HG03108 (cell line): ENCODE data around the gene XPNPEP2.

Source experiments
- ATAC-seq: cut with Tn5 transposase; IDR thresholded peaks from one replicate; pipeline ENCODE4 v1.9.1; 2021; ENCODE audit warnings: moderate library complexity; ENCODE audit not compliant: unreplicated experiment

XPNPEP2 gene, protein sequence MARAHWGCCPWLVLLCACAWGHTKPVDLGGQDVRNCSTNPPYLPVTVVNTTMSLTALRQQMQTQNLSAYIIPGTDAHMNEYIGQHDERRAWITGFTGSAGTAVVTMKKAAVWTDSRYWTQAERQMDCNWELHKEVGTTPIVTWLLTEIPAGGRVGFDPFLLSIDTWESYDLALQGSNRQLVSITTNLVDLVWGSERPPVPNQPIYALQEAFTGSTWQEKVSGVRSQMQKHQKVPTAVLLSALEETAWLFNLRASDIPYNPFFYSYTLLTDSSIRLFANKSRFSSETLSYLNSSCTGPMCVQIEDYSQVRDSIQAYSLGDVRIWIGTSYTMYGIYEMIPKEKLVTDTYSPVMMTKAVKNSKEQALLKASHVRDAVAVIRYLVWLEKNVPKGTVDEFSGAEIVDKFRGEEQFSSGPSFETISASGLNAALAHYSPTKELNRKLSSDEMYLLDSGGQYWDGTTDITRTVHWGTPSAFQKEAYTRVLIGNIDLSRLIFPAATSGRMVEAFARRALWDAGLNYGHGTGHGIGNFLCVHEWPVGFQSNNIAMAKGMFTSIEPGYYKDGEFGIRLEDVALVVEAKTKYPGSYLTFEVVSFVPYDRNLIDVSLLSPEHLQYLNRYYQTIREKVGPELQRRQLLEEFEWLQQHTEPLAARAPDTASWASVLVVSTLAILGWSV

DNA sequence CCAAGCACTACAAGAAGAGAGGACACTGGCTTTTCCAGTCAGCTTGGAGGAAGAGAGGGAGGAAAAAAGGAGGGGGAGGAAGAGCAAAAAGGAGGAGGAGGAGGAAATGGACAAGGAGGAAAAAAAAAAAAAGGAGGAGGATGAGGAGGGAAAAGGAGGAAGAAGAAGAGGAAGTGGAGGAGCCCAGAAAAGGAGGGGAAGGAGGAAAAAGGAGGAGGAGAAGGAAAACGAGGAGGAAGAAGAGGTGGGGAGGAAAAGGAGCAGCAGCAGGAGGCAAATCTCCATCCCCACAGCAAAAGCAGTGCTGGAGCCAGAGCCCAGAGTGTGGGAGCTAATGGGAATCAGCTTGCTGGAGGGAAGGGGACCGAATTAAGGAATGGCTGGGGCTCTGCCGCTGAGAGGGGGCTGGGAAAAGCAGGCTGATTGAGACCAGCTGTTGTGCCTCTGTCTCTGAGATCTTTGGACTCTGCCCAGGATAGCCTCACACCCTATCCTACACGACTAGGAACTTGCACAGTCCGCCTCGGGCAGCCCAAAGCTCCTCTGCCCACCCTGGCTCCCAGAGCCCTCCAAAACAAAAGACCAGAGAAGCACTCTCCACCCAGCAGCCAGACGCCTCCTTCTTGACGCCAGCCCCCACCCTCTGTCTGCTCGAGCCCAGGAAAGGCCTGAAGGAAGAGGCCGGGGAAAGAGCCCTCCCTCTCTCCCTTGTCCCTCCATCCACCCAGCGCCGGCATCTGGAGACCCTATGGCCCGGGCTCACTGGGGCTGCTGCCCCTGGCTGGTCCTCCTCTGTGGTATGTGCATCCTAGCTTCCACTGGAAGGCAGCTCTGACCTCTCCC, at the start of gene XPNPEP2:
XPNPEP2 (plus strand) TSS at position 514 of the 843 bp plus-strand sequence; CDS start at position 749, 235 bp downstream.
- no peak for ATAC-seq

DNA sequence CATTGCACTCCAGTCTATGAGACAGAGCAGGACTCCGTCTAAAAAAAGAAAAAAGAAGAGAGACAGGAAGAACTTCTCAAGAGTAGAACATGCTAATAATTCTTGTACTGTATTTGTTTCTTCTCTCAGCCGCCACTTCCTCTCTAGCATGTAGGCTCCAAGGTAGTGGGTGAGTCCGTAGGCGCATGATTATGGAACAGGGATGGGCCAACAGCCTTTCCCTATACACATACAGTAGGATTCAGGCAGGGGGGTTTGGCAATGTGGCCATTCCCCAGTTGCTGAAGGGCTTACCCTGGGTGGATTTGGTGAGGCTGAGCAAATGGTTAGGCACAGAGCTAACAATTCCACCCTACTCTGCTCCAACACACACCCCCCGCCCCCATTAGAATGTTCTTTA, 49.0 kb upstream of the XPNPEP2 start:
- ATAC-seq, result no peak

- ATAC-seq, result no peak
These were observed 48.3 kb upstream of the XPNPEP2 start for GRCh38 chrX:129690435-129690834.

GRCh38 chrX:129693354-129693753, 45.4 kb upstream of the XPNPEP2 start:
- no peak for ATAC-seq

GRCh38 chrX:129694805-129695204, 44.0 kb upstream of the XPNPEP2 start:
- no peak for ATAC-seq

GRCh38 chrX:129695535-129695934, 43.2 kb upstream of the XPNPEP2 start:
- no peak for ATAC-seq

GRCh38 chrX:129695937-129696336, 42.8 kb upstream of the XPNPEP2 start:
- no peak for ATAC-seq

- ATAC-seq, result no peak
These were observed 42.2 kb upstream of the XPNPEP2 start for GRCh38 chrX:129696463-129697155.

- no peak for ATAC-seq
These were observed 41.5 kb upstream of the XPNPEP2 start for GRCh38 chrX:129697204-129697829.

- ATAC-seq, result no peak
These were observed 40.6 kb upstream of the XPNPEP2 start for GRCh38 chrX:129698150-129698549.

DNA sequence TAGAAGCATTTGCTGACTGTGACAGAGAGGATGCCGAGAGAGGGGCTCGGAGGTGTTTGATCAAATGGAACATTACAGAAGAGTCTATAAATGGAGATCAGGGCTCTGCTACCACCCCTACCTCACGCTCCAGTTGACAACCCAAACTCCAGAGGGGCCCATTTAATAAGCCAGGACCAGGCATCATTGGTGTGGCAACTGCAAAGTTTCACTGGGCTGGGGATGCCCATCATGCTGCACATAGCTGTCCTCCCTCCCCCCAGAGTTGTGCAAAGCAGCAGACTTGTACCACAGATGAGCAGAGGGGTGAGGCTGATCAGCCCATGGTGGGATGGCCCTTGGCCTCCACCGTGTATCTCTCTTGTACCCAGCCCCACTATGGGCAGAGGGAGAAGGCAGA, 38.2 kb upstream of the XPNPEP2 start:
- no peak for ATAC-seq

GRCh38 chrX:129701624-129702069, 37.1 kb upstream of the XPNPEP2 start:
- no peak for ATAC-seq

DNA sequence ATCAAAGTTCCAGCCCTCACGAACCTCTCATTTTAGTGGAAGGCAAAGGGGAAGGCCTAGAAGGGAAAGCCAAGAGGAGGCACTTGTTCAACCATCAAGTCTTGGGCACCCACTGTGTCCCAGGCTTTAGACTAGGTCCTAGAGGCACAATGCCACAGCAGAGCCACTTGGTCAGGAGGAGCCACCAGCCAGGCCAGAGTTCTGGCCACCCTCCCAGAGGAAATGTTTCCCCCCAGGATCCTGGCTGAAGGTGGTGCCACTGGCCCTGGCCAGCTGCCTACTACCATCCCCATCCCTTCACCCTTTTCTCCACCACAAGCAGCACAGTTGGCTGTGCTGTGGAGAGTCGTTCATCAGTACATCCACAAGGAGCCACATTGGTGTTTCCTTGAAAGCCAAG, 34.3 kb upstream of the XPNPEP2 start:
- ATAC-seq, result no peak

DNA sequence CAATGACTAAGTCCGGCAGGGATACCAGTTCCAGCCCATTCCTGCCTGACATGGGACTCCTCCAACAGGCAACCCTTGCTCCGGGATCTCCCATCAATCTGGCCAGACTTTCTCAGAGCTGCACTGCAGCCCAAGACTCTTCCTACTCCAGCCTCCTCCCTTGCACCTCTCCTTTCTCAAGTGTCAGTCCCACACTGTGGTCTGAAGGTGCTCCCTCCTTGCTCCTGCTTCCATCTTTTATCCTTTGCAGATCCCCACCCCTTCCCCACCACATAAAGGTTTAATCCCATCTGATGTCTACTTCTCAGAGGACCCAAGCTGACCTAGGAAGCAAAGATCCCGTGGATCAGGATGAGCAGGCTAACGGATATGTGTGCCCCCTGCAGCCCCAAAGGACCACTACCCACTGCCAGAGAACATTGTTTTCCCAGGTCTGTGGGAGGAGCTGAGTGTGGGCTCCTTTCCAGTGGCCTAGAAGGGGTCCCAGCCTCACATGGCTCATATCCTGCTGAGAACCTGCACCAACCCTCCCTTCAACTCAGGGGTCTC, 33.3 kb upstream of the XPNPEP2 start:
- ATAC-seq, result no peak

DNA sequence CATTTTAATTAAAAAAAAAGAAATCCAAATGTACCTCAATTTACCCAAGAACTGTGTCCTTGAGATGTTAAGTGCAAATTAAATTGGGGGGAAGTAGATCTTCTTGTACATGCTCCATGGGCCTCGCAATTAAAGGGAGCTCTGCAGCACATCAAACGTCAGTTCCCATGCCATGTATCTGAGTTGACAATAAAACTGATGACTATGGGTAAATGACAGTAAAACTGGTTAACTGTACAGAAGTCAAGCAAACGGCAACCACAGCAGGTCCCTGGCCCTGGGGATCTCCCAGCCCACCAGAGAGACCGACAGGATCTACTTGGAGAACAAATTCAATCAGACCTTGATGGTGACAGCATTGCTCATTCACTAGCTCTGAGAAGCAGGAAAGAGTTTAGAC, 32.8 kb upstream of the XPNPEP2 start:
- ATAC-seq, result no peak

- no peak for ATAC-seq
These were observed 32.2 kb upstream of the XPNPEP2 start for GRCh38 chrX:129706400-129707072.

- ATAC-seq, result no peak
These were observed 24.2 kb upstream of the XPNPEP2 start for GRCh38 chrX:129714581-129714980.

- no peak for ATAC-seq
These were observed 22.3 kb upstream of the XPNPEP2 start for GRCh38 chrX:129716507-129716906.

DNA sequence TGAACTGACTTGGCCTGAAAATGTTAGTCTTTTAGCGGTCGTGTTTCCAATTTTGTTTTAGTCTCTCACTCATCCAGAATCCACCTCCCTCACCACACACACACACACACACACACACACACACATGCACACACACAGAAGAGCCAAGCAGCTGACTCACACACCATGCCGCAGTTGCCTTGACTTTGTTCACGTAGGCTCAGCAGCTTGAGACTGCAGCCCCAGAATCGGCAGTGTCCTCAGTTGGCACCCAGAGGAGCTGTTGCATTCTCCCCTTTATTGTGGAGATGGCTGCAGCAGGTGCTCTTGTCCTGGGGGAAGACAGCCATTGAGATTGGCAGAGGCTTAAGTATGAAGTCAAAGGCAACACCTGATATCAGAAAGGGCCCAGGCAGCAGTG, 20.9 kb upstream of the XPNPEP2 start:
- no peak for ATAC-seq
